GM21825 (cell line): ENCODE results near the gene ACSS1.
A peak's percentile ranks its signal among the peaks of the same experiment; 100 is the strongest.

ENCODE experiments used
- ATAC-seq: cut with Tn5 transposase; IDR thresholded peaks from one replicate; pipeline ENCODE4 v1.9.1; 2021; ENCODE audit warnings: mild to moderate bottlenecking, moderate library complexity; ENCODE audit not compliant: unreplicated experiment

Gene ACSS1

DNA sequence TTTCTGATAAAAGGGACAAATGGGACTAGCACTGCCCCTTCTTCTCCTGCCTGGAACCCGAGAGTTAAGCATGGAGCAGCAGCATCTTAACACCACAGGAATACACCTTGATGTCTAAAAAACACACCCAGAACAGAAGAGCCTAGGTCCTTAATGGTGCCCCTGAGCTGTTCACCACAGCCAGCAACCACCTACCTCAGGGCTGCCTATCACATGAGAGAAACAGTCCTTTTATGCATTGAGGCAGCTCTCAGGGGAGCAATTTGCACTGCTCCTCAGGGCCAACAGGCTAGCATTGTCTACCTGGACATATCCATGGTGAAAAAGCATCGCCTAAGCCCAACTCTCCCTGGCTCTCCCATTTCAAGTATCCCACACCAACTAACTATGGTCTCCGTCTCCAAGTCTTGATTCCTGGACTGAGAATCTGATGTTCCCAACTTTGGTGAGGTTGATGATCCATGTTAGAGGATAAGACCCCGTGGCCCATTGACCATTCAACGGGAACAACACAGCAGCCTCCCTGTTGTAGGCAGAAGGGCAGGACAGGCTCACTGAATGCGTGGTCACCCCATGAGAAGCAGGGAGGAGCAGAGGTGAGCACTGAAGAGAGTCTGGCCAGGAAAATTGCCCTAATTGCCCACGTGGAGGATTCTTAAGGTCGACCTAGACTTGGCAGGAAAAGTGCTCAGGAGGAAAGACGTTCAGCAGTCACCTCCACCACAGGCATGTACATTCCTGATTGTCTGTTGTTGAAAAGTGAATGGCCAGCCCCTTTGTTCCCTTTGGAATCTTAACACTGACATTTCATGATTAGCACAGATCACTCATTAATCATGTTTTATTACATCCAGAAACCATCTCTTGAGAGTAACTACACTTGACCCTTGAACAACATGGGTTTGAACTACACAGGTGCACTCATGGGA, 61.2 kb downstream of the ACSS1 start:
- no peak for ATAC-seq

DNA sequence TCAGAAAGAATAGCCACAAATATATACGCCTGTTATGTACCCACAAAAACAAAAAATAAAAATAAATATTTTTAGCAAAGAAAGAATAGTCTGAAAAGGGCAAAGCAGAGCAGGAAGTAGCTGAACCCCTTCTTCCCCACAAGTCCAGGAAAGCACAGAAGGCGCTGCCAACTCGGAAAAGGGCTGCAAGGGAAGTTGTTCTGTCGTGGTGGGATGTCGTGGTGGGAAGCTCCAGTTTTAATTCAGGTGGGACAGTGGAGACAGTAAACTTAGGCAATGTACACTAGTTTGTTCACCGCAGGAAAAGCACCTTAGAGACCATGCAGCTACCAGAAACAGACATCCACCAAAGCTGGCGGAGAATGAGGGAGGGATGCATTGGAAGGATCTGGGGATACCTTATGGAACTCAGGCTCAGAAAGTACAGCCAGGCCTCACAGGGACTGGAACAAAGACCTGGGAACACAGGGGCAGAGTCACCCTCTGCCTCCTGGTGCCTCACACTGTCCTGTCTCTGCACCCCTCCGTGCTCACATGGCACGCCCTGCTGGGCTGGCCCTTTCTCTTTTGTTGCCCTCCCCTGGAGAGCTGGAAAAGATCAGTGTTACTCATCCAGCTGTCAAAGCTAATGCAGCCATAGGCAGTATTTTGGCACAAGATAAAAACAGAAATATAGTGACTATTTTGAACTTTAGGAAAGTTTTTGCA, 62.0 kb downstream of the ACSS1 start:
- ATAC-seq, result no peak

DNA sequence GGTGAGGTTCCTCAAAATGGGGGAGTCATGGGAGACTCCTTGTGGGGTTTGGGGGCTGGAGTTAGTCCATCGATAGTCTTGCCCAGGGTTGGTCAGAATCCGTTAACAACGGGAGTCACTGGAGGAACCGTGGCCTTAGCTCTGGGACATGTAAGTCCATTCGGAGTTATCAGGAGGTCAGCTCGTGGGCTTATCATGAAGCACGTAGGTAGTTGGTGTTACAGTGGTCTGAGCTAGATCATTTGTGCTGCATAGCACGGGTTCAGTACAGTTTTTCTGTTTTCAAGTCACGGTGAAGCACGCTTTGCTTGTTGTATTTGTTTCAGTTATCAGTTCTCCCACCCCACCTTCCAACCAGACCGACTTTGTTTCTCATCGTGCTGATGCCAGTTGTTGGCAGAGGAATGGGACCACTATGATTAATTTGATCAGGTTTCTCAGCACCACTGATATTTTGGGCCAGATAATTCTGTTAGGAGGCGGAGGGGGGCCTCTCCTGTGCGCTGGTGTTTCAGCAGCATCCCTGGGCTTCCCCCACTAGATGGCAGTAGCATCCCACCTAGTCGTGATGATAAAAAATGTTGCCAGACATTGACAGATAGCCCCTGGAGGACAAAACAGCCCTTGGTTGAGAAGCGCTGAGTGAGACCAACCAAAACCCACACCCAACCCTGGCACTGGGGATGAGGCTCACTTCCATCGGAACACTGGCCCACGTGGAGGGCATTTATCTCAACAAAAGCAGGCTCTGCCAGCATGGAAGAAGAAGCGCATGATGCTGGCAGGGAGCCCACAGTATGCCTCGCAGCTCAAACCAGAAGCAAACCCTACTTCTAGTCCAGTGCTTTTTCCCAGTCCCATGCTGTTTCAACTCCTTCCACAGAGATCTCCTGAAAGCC, 63.2 kb downstream of the ACSS1 start:
- ATAC-seq, result no peak

DNA sequence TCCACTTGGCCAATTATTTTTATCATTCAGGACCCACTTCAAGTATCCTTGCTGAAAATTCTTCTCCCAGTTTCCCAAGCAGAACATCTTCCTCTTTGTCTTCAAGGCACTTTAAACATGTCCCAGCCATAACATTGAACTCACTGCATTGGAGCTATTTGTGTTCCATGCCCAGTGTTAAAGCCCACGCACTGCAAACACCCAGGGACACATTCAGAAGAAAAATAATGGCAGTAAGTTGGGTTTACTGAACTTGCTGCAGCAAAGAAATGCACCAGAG, 63.8 kb downstream of the ACSS1 start:
- ATAC-seq, result no peak

DNA sequence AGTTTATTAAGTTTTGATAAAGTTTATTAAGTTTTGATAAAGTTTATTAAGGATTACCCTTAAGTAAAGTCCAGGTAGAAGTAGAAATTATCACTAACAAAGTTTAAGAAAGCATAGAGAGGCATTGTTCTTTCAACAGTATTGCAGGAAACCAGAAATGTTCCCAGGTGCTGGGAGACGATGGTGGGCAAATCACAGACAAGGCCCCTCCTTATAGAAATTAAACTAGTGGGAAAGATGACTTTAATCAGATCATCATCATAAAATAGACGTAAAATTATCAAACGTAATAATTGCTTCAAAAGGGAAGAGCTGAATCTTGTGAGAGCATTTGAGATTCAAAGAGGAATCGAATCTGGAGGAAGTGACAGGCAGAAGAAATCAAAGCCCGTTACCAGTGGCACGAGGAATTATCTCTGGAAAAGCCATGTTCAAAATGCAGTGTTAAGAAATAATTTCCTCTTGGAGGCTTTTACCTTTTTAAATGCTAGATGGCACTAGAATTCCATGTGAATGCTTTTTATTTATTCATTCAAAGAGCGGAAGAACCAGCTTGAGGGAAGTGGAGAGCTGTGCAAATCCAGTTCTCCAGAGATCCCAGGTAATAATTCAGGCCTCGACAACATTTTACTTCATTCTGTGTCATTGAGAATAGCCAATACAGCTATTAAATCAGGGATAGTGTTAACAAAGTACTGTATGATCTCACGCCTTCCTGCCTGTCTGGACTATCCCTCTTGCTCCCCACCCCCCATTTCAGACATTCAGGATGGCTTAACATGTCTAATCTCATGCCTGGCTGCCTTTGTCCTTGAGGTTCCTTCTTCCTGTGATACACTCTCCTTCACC, 64.4 kb downstream of the ACSS1 start:
- ATAC-seq, result no peak

DNA sequence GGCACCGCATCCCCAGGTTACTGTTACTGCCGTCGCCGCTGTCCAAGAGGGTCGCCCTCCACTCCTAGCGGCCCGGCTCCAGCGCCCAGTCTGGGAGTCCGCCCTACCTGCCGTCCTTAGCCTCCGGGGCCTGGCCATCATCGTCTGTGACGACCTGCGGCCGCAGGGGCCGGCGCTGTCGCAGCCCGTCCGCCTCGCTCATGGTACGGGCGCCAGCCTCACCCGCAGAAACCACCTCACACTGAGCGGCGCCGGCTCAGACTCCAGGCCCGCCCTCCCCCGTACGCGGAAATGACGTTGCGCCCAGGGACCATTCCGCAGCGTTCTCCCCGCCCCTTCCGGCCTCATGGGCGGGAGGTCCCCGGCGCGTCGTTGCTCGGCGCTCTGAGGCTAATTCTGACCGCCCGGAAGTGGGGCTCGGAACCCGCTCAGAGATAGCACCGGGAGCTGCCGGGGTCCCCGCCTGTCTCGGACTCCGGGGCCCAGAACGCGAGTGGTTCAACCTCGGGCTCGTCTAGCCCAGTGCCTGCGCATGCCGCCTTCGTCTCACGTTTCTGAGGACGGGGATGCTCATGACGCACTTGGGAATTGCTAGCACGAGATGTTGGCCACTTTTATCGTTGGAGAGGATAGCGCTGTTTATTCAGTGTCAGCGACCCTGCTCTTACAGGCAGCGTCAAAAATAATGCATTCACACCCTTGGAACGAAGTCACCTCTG, 65.3 kb downstream of the ACSS1 start, which contains the start of gene APMAP:
APMAP (minus strand) TSS at position 265 of the 719 bp plus-strand sequence; CDS start at position 202, 63 bp downstream.
- ATAC-seq, result peak; percentile 97

DNA sequence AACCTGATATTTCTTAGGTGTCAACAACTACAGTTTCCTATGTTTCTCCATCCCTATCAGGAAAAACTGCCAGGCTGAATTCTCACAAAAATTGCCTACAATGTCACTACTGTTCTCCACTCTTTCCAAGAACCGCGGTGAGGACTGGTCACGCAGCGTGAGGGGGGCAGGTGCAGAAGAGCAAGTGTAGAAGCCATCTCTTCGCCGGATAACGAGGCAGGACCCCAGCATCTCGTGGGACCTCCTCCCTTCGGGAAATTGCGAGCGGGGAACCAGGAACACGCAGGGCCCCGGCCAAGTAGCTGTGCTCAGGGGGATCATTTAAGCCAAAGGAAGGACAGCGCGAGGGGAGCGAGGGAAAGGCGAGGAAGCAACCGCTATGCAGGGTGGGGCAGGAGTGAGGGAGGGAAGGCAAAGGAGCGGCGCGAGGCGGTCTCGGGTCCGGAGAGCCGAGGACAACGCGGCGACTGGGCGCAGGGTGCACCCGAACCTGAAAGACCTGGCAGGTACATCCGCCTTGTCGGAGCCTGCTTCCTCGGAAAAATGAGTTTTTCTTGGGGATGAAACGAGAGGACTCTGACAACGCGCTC, 65.9 kb downstream of the ACSS1 start:
- ATAC-seq, result peak; percentile 20

DNA sequence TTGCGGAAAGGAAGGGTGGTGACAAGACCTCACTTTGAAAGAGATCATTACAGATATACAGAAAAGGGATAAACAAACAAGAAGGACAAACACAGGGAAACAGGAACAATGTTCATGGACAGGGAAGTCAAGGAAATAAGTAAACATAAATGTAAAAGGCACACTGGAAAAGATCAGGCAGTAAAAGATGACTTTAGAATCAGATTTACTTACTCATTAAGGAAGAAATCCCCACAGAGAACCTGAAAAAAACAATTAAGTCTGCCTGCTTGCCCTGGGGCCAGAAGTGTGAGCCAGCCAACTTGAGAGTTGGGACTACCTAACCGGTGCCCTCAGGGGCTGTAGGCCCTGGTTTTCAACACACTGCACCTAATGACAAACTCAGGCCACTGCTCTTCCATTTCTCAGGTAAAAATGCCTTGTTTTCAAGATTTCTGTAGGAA, 67.1 kb downstream of the ACSS1 start:
- ATAC-seq, result no peak

DNA sequence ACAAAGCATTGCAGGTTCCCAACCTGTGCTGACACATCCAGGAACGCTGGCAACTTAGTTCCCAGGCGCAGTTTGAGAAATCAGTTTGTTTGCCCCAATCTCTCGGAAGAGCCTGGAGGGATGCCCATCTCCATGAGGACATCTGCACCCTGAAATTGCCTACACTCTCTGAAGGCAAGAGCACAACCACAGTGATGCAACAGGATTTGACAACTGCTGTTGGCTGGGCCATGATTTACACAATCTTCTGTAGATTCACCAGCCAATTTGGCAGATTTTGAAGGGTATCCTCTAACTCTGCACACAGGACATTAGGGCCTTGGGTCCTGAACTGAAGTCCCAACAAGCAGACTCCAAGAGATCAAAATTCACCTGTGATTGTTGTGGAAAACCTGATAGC, 68.8 kb downstream of the ACSS1 start:
- no peak for ATAC-seq

DNA sequence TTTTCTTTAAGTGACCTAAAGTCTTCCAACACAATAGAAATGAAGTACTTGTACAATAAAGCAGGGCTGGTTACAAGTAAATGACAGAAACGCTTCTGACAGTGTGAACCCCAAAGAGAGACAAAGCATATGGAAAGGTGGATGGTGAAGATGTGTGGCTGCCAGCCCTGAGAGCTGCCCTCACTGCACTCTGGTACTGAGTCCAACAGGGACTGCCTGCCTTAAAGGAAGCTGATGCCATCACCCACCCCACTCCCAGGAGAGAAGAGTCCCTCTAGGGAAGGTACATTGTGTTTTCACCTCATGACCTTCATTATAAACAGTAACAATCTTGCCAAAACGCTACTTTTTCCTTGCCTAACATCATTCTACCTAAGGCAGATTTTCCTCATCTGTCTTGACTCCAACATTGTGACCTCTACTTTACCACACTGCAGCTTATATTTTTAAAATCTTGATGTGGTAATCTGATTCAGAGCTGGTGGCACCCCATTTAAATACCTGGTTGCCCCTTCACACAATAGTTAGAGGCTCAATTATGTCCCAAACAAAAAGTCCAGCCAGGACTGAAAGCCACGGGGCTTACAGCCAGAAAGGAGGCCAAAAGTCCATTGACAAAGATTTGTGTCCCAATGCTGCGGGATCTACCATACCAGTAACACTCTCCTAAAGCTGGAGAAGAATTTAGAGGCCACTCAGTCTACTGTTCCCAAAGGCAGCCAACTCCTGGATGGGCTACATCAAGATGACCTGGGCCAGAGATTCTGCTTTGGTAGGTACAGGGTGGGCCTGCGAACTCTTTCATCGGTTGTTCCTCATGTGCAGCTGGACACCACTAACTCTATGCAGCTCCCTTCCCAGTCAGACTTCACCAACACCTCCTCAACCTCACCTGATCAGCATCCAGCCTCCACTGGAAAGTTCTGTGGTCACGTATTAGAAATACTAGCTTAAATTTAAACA, 69.8 kb downstream of the ACSS1 start:
- no peak for ATAC-seq

DNA sequence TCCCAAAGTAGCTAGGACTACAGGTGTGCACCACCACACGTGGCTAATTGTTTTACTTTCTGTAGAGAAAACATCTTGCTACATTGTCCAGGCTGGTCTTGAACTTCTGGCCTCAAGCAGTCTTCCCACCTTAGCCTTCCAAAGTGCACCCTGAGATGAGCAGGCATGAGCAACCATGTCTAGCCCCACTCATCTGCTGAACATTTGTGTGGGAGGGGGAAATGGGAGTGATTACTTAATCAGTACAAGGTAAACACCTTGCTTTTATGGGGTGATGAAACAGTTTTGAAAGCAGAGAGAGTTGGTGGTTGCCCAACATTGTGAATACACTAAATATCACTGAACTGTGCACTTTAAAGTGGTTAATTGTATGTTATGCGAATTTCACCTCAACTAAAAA, 70.7 kb downstream of the ACSS1 start:
- no peak for ATAC-seq

DNA sequence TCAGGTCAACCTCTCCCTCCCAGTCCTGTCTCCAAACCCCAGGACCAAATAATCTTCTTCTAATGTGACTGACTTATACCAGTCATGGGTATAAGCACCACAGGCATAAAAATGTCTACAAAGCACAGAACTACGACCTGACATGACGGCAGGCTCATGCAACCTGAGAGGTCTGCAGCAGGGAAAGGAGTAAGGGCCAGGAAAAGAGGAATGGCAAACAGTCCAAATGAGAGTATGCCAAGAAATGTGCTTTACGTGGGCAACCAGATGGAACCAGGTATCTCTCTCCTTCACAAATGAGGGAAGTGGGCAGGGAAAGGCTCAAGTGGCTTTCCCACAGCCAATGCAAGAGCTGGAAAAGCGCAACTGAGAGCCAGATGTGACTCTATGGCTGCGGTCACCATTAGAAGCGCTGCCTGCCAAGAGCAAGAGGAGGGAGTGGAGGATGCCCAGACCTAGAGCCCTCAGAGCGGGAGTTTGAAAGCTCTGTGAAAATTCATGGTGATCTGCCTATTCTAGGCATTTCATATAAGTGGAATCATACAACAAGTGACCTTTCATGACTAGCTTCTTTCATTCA, 71.4 kb downstream of the ACSS1 start:
- ATAC-seq, result no peak

DNA sequence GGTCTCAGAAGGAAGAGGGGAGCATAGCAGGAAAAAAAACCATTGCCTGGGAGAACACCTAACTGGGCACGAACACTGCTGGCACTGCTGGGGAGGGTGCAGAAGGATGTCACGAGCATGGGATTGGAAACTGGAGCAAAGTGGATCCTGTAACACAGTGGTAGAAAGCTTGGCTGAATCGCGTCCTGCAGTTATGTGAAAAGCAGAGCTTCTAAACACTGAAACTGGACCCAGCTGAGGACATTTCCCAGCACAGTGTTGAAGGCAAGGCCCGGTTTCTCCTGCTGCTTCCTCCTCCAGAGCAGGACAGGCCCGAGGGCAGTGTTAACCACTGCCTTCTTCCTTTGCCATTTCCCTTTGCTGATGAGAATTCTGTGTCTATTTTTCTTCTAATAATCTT, 72.1 kb downstream of the ACSS1 start:
- ATAC-seq, result no peak

DNA sequence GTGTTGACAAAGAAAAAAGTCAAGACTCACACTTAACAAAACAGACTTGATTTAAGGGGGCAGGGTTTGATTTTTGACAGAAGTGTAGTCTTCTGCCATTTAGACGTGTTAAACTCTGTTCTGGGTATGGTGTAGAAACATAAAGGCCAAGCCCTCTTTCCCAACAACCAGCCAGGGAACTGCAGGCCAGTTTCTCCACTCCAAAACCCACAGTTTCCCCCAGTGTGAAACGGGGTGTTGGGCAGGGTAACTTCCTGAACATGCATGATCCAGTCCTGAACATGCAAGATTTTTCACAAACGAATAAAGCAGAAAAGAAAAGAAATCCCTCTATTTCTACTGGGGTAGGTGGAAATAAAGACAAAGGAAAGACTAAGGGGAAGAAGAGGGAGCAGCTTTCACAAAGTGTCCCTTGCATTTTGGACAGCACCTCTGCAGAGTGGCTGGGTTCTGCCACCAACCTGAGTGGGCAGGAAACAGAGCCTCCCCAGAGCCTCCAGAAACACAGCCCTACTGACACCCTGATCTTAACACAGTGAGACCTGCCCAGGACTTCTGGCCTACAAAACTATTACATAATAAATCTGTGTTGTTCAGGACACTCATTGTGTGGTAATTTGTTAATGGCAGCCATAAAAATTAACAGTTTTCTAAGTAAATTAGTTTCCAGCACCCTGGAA, 72.8 kb downstream of the ACSS1 start:
- ATAC-seq, result no peak

DNA sequence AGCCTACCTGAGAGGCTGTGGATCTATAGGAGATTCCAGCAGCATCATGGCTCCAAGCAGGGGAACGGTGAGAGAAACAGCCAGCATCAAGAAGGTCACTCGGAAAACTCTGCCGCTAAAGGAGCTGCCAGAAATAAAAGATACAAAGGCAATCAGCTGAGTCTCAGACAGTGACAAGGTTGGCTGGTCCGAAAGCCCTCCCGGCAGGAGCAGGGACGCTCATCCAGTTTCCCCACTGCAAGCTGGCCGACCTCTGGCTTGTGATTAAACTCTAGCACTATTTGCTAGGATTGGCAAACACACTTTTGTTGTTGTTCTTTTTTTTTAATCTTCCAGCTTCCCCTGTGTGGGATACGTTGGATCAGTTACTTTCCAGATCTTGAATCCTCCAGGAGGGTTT, 74.0 kb downstream of the ACSS1 start:
- ATAC-seq, result no peak

DNA sequence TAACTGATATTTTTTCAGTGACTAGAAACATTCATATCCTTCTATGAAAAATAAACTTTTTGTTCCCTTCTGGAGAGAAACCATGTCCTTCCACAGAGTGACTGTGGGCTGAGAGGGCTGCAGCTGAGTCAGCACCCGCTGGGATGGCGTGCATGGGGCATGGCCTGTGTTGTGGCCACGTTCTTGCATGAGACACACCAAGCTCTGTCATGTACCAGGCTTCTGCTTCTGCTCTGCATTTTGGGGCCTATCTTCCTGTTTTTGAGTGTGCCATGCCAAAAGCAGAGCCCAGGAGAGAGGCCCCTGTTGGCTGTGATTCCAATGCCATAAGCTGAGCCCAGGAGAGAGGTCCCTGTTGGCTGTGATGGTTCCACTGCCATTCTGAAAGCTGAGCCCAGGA, 76.1 kb downstream of the ACSS1 start:
- no peak for ATAC-seq

DNA sequence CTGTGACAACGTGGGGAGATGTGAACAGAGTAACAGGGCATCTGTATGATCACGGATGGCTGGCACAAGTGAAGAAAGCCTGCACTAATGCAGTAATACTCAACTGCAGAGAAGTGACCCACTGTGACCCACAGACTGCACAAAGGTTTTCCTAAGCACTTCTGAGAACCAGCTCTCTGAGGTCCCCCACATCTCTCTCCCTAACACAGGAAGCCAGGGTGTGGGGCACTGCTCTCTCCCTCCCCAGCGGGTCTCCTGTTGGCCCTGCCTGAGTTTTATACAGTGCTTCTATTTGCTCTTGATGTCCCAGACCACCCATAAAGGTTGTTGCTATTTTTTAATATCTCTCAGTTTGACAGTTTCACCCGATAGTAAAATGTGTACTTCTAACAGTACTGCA, 76.7 kb downstream of the ACSS1 start:
- ATAC-seq, result no peak
